ENCODE data around the gene GAB1. TPM values are rescaled to one million over a fixed set of nuclear protein-coding genes. Genes with fewer than 3 reads are reported as not detected.

Gene GAB1
- total and polyA plus RNA-seq, 2 of the 13 experiments (the other 11 are each of a cell fraction or from before 2014, with no cell fraction given) = 8.7 to 14.7 TPM

GRCh38 chr4:143513314-143514168, 176.9 kb downstream of the GAB1 start, which contains the start of gene SMARCA5 (continued):
- TF ChIP-seq SMAD9 (CRISPR knock-in tag; IDR thresholded peaks at IDR 0.05) (no peak; the same call in 1 of the 2 replicates), ZNF367 (CRISPR knock-in tag; IDR thresholded peaks at IDR 0.05; ENCODE audit: borderline replicate concordance) (no peak; the same call in 1 of the 2 replicates), ZNF33B (CRISPR knock-in tag; IDR thresholded peaks at IDR 0.05) (no peak; the same call in 1 of the 2 replicates), ZNF83 (CRISPR knock-in tag; IDR thresholded peaks at IDR 0.05; ENCODE audit: borderline replicate concordance) (no peak), SYNCRIP (IDR thresholded peaks at IDR 0.05; ENCODE audit: insufficient read depth, low read depth, low read length) (no peak), PATZ1 (CRISPR knock-in tag; IDR thresholded peaks at IDR 0.05) (no peak), KDM1A (CRISPR knock-in tag; IDR thresholded peaks at IDR 0.05) (no peak), FOXP1 (IDR thresholded peaks at IDR 0.05) (no peak), FOXP1 (CRISPR knock-in tag; IDR thresholded peaks at IDR 0.05) (no peak), EZH2 (conservative IDR thresholded peaks at IDR 0.05; ENCODE audit: low read depth, low read length) (no peak), ZNF841 (CRISPR knock-in tag; IDR thresholded peaks at IDR 0.05; ENCODE audit: borderline replicate concordance) (no peak), MYPOP (CRISPR knock-in tag; IDR thresholded peaks at IDR 0.05) (peak; percentile 89), ZNF275 (CRISPR knock-in tag; IDR thresholded peaks at IDR 0.05; ENCODE audit: borderline replicate concordance) (no peak), NR1H2 (CRISPR knock-in tag; IDR thresholded peaks at IDR 0.05; ENCODE audit: borderline replicate concordance, low read depth) (peak; percentile 90; the same call in 1 of the 2 replicates), ZNF333 (CRISPR knock-in tag; IDR thresholded peaks at IDR 0.05; ENCODE audit: borderline replicate concordance) (peak; percentile 69; the same call in 1 of the 2 replicates), ZNF784 (CRISPR knock-in tag; IDR thresholded peaks at IDR 0.05; ENCODE audit: borderline replicate concordance) (peak; percentile 88), ZNF143 (CRISPR knock-in tag; IDR thresholded peaks at IDR 0.05) (peak; percentile 19; the same call in 1 of the 2 replicates), KAT7 (CRISPR knock-in tag; IDR thresholded peaks at IDR 0.05; ENCODE audit: borderline replicate concordance) (peak; percentile 93; the same call in 1 of the 2 replicates), ZNF512B (CRISPR knock-in tag; IDR thresholded peaks at IDR 0.05; ENCODE audit: borderline replicate concordance) (peak; percentile 85), RORA (CRISPR knock-in tag; IDR thresholded peaks at IDR 0.05) (no peak), NFE2L2 (IDR thresholded peaks at IDR 0.05; ENCODE audit: low read length) (no peak)
